HG03135 (cell line): ENCODE results near the gene TMEM120B.

Experiments used
- ATAC-seq: cut with Tn5 transposase; IDR thresholded peaks from one replicate; pipeline ENCODE4 v1.9.1; 2021; ENCODE audit warnings: mild to moderate bottlenecking, moderate library complexity; ENCODE audit not compliant: unreplicated experiment

The TMEM120B gene

DNA sequence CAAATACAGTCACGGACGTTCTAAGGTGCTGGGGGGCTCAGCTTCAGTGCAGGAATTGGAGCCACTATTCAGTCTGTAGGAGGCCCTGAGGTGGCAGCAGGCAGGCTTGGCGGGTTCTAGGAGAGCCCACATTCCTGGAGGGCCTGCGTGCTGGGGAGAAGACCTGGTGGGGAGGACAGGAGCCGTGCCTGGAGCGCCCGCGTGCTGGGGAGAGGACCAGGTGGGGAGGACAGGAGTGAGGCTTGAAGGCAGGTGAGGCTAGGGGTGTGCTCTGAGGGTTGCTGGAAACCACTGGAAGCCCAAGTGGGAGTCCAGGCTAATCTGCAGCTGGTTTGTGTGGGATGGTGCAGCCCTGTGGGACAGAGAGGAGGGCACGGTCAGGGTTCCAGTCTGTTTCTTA is 57.8 kb downstream of the TMEM120B start:
- ATAC-seq = no peak

DNA sequence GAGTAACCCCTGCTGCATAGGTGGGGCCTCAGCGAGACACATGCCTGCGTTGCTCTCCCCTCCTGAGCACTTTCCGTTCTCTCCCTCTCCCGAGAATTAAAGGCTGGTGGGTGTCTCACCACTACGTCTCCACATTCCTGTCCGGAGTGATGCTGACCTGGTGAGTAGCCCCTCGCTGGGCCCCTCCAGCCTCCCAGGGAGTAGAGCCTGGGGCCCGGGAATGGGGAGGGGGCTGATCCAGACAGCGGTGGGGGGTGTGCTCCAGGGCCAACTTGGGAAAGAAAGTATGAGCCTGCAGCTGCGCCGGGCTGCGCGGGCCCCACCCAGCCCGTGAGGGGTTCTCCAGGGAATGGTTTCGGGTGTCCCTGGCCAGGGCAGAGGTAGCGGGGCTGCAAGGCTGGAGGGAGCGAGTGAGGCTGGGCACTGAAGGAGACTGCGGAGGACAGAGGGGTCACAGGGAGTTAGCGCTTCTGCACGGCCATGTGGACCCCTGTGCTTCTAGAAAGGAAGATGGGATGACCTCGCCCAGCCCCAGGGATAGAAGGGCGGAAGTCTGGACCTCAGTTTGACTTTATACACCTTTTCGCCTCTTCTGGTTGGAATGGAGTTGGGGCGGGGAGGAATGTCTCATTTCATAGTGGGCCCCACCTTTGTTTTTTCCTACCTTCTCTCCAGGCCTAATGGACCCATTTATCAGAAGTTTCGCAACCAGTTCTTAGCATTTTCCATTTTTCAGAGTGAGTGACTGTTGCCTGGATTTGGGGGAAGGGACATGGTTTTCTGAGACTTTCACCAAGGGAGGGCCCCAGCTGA is 58.5 kb downstream of the TMEM120B start:
- ATAC-seq = no peak

DNA sequence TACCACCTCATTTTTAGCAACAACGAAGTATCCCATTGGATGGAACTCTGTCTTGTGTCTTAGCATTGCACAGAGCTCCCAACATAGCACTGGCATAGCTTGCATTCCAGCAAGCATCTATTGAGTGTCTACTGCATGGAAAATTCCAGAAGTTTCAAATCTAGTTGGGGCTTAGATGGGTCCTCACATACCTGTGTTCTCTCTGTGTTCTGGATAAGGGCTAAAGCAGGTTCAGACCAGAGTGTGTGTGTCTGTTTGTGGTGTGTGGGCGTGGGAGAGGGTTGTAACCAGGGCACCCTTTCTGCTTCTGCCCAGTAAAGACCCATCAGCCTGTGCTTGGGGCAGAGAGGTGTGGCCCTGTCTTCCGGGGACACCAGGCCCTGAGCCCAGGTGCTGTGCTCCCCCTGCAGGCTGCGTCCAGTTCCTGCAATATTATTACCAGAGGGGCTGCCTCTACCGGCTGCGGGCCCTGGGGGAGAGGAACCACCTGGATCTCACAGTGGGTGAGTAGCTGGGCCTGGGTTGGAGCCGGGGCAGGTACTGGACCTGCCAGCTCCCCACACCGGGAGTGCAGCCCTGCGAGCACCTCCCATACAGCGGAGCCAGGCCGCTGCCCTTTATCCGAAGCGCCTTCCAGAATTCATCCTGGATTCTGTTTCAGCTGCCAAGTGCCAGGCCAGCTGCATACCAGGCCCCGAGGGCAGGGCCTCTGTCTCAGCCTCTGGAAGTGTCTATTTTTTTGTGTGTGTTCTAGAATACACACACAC is 60.6 kb downstream of the TMEM120B start:
- ATAC-seq = peak; percentile 82

DNA sequence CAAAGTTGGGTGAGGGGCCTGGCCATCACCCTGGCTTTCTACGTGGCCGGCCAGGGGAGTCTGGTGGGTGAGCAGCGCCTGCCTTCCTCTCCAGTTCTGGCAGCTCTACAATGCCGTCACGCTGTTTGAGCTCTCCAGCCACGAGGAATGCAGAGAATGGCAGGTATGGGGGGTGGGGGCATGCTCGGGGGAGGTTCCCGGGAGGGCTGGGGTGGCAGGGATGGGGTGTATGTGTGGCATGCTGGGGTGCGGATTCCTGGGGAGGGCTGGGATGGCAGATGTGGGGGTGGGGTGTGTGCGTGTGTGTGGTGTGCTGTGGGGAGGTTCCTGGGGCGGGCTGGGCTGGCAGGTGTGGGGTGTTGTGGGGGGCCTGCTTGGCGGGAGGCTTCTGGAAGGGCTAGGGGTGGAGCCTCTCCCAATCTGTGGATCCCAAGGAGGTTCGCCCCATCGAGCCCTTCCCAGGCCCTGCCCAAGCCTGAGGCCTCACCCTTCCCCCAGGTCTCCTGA is 62.5 kb downstream of the TMEM120B start:
- ATAC-seq = no peak

DNA sequence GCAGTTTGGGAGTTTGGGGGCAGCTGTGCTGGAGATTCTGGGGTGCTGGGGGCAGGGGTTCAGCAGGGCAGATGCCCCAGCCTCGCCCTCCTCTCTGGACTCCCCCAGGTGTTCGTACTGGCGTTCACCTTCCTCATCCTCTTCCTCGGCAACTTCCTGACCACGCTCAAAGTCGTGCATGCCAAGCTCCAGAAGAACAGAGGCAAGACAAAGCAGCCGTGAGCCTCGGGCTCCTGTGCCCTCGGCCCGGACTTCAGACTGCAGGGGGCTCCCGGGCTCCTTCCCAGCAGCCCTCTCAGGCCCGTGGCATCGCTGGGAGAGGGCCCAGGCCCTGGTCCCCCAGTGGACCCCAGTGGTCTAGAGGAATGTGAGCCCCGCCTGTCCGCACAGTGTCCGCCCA is 62.9 kb downstream of the TMEM120B start:
- no peak for ATAC-seq

DNA sequence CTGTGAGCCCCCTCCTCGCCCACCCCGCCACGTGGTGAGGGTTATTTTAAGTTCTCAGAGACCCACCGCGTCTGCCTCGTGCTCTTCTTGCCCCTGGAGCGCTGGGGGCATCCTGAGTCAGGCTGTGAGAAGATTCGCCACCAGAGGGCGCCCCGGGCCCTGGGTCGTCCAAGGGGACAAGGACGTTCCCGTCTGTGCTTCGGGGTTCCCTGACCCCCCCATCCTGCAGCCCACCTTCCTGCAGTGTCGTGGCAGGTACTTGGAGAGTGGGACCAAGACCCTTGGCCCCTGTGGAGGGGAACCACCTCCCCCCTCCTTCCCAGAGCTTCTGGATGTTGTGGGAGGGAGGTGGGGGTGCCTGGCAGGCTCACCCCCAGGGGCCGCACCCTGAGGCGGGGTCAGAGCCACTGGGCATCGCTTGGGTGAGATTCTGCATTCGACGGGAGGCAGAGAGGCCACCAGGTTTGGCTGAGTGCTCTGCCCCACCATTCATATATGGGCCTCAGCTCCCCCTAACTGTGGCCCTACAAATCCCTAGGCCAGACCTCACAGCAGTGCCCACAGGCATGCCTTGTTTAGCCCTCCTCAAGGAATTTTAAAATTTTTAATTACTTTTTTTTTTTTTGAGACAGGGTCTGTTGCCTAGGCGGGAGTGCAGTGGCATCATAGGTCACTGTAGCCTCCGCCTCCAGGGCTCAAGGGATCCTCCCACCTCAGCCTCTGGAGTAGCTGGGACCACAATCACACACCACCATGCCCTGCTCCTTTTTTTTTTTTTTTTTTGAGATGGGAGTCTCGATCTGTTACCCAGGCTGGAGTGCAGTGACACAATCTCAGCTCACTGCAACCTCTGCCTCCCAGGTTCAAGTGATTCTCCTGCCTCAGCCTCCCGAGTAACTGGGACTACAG is 63.9 kb downstream of the TMEM120B start:
- no peak for ATAC-seq

DNA sequence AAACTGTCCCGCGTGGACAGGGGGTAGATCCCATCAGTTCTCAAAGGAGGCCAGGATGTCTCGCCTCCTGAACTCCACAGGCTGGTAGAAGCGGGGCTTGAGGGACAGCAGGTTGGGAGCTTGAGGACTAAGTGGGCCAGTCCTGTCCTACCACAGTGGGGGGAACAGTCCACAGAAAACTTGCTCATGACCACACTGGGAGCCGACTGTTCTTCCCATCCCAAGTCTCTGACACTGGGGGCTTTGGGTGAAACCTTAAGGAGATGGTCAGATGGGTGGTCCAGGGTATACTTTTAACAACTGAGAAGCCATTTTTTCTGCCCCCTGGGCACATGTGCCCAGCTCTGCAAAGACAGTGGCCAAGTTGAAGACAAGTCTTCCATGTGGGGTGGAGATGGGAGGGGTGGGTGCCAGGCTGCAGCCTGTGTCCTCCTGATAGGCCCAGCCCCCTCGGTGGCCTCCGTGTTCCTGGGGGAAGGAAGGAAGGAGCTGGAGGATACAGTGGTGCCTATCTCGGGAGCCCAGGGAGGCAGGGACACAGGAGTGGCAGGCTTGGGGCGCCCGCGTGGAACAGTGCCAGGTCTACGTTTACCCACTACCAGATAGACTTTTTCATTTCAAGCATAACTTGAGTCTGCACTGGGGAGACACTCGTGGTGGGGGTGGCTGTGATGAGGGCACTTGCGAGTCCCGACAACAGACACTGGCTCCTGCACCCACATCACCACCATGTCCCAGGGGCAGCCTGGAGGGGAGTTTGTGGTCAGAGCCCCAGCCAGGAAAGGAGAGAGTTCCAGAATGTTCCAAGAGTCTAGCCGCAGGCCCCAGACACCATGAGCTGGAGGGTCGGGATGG is 66.2 kb downstream of the TMEM120B start:
- ATAC-seq = no peak

DNA sequence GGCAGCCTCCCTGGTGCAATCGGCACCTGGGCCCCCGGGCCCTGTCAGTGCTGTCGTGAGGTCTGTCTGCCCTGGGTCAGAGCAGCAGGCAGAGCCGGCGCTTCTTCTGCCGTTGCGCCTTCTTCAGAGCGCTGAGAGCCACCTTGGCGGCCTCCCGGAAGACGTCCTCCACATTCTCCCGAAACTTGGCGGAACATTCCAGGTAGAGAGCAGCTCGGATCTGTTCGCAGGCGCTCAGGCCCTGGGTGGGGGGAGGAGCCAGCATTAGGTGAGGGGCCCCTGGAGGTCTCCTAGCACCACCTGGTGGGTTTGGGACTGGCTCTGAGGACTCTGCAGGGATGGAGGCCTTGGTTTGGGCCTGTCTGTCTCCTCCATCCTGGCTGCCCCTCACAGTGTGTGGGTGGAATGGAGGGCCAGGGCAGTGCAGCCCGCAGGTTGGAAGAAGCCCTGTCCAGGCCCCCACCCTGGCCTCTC is 66.9 kb downstream of the TMEM120B start:
- no peak for ATAC-seq

DNA sequence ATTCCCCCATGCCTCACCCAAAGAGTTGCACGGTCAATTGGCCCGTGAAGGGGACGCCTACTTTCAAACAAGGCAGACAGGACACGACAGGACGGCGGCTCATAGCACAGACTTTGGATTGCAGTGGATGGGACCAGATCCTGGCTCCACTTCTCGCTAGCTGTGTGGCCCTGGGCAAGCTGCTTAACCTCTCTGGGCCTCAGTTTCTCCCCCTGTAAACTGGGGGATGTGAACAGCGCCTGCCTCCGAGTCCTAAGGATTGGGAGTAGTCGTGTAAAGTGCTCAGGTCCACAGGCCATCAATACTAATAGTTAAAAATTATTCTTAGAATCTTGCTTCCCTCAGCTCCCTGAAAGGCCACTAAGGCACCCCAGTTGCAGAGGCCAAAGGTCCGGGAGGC is 67.9 kb downstream of the TMEM120B start:
- no peak for ATAC-seq

- ATAC-seq = peak; percentile 26
These were observed 69.0 kb downstream of the TMEM120B start for GRCh38 chr12:121781484-121781997.

DNA sequence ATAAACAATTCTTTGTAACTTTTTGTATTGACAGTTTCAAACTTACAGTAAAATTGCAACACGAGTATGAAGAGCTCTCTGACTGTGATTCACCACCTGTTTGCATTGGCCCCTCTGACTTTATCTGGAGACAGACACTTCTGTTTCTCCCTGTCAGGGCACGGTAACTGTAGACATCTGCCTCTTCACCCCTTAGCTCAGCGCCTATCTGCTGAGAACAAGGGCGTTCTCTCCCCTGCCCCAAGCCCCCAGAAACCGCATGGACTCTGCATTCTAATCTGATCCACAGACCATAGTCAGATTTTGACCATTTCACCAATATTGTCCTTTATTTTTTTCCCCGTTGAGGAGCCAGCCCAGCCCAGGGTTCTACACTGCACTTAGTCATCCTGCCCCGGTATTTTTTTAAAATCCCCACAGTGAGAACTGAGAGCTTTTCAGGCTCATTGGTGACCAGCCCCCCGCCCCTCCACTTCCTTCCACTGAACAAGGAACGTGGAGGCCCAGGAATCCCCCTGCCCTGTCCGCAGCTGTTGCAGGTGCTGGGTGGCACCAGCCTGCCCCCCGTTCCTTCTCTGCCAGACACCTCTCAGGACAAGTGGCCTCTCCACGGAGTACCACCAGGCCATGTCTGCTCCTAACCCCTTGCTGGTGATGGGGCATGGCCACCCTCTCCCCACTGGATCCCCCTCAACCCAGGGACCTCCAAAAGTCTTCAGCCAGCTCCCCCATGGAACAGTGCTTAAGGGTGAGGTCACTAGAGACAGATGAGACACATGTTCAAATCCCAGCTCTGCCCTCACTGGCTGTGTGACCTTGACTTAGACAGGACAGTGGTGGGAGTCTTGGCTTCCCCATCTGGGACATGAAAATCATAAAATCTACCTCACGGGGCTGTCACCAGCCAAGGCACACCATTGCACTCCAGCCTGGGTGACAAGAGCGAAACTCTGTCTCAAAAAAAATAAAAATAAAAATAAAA is 69.7 kb downstream of the TMEM120B start:
- peak; percentile 50 for ATAC-seq

DNA sequence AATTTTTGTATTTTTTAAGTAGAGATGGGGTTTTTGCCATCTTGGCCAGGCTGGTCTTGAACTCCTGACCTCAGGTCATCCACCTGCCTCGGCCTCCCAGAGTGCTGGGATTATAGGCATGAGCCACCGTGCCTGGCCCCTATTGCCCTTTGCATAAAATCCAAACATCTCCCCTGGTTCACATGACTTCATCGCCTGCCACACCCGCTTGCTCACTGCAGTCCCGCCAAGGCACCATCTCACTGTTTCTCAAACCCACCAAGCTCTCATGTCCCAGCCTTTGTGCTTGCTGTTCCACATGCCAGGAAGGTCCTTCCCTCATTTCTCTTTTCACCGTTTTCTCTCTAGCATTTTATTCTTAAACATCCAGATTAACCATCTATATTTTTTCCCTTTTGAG is 71.2 kb downstream of the TMEM120B start:
- no peak for ATAC-seq

DNA sequence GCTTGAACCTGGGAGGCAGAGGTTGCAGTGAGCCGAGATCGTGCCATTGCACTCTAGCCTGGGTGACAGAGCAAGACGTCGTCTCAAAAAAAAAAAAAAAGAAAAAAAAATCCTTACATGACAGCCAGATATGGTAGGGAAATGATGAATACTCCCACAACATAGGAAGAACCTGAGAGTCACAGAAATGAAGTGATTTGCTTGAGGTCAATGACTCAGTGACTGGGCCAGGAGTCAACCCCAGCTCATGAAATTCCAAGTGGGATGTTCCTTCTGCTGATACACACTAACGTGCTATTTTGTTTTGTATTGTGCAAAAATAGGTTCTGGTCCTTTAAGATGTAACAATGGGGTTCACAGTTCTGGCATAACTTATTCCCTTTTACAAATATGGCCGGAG is 71.9 kb downstream of the TMEM120B start:
- ATAC-seq = no peak

- ATAC-seq = no peak
These were observed 73.9 kb downstream of the TMEM120B start for GRCh38 chr12:121786440-121786825.

DNA sequence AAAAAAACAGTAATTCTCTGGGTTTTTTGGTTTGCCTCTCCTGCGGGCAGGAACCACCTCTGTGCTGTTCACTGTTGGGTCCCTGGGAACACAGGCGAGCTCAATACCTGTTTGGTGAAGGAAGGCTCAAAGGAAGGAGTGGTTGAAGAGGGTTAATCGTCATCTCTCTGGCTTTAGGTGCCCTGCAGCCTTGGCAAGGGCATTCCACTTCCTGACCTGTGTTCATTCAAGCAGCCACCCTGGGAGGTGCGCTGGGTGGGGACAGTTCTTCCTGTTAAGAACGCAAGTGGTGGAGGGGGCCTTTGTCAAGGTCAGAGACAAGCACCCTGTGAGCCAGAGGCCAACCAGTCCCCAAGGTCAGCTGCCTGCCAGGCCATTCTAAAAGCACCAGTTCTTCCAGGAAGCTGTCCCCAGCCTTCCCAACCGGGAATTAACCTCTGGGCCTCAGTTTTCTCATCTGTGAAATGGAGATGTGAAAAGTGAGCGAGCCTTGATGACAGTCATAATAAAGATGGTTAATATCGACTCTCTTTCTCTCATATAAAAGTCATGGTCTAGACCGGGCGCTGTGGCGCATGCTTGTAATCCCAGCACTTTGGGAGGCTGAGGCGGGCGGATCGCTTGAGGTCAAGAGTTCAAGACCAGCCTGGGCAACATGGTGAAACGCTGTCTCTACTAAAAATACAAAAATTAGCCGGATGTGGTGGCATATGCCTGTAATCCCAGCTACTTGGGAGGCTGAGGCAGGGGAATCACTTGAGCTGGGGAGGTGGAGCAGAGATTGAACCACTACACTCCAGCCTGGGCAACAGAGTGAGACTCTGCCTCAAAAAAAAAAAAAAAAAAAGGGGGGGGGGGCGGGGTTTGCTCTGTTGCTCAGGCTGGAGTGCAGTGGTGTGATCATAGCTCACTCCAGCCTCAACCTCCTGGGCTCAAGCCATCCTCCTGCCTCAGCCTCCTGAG is 74.8 kb downstream of the TMEM120B start:
- ATAC-seq = no peak

DNA sequence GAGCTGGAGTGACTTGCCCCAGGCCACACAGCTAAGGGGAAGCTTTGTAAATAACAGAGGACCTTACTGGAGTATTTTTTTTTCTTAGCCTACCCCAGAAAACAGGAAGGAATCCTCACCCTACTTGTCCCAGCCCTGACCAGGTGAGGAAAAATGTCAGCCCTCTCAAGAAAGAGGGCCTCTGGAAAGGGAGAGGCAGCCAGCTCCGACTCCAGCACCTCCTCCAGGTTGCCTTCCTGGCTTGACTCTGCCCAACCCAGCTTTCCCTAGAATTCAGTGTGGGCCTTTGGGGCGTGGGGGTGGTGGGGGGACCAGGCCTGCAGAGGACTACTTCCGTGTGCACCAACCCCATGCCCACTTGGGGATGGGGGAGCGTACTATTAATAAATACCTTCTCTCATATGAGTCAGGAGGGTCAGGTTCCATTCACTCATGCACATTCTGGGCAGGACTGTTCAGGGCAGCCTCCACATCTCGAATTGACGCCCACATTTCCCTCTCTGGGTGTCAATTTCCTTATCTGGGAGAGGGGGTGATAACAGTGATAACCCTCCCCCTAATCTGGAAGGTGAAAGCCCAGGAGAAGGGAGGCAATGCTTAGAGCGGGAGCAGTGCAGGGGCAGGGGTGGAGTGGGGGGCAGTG is 75.7 kb downstream of the TMEM120B start:
- no peak for ATAC-seq

DNA sequence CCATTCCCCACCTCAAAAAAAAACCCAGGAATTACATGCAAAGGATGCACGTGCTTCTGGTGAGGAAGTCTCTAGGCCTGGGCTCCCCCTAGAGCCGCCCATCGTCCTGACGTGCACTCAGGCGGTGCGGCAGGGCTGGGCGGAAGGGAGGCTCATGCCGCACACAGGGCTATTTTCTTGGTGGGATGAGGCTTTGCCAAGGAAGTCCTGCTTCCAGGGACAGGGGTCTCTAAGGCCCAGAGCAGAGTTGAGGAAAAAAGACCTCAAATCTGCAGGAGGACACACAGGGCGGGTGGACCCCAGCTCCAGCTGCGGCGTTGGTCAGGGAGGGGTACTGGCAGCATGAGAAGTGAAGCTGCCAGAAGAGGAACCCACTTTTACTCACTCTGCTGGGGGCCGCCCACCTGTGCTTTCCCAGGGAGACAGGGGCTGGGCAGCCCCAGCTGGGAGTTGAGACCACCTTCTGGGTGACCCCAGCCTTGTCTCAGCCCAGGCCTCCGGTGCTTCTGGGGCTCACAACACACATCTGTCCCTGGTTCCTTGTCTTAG is 76.8 kb downstream of the TMEM120B start:
- ATAC-seq = peak; percentile 18
